Measurements from ENCODE around the gene NME5. TPM values are rescaled to one million over a fixed set of nuclear protein-coding genes. Genes with fewer than 3 reads are reported as not detected.

The NME5 gene
- total RNA-seq (ENCODE audit: unreplicated experiment): 0.82 TPM
- long read RNA-seq: 0 reads

- peak within 1 kb of the TSS; percentile 89 for H3K4me3 Mint-ChIP-seq (ENCODE audit: unreplicated experiment)
- no peak for TF ChIP-seq CTCF (IDR thresholded peaks at IDR 0.05; ENCODE audit: unreplicated experiment)
Measured at GRCh38 chr5:138138949-138139780, at the start of gene NME5. NME5 (minus strand) TSS chr5:138139428; CDS start chr5:138138780, 648 bp downstream.

GRCh38 chr5:138188626-138189025 lies 49.4 kb upstream of the NME5 start:
- Mint-ChIP-seq H3K36me3 (ENCODE audit: low read depth, unreplicated experiment) (peaks cover 39% of the 10 kb centered on the region), H3K4me1 (ENCODE audit: unreplicated experiment) (peaks cover 5% of the 10 kb centered on the region), H3K4me3 (ENCODE audit: unreplicated experiment) (no peak overlapping the region), H3K9me3 (ENCODE audit: unreplicated experiment) (no peaks in the 10 kb centered on the region), H3K27ac (ENCODE audit: unreplicated experiment) (no peak overlapping the region), H3K27me3 (ENCODE audit: unreplicated experiment) (no peaks in the 10 kb centered on the region)
- DNase-seq (ENCODE audit: low spot score): no peak
- TF ChIP-seq CTCF (IDR thresholded peaks at IDR 0.05; ENCODE audit: unreplicated experiment): no peak

More at GRCh38 chr5:138138949-138139780, at the start of gene NME5:
- peaks cover 2% of the 10 kb centered on the region for H3K27me3 Mint-ChIP-seq (ENCODE audit: unreplicated experiment)
- no peak within 1 kb of the TSS for H3K27ac Mint-ChIP-seq (ENCODE audit: unreplicated experiment)
- peak; percentile 62 for DNase-seq (ENCODE audit: low spot score)
- H3K9me3 Mint-ChIP-seq (ENCODE audit: unreplicated experiment): no peaks in the 10 kb centered on the region
- H3K36me3 Mint-ChIP-seq (ENCODE audit: low read depth, unreplicated experiment): no peaks in the 10 kb centered on the region
- no peaks in the 10 kb centered on the region for H3K4me1 Mint-ChIP-seq (ENCODE audit: unreplicated experiment)

- no peak for TF ChIP-seq CTCF (IDR thresholded peaks at IDR 0.05; ENCODE audit: unreplicated experiment)
- DNase-seq (ENCODE audit: low spot score): no peak
- Mint-ChIP-seq H3K27ac (ENCODE audit: unreplicated experiment) (peak overlapping the region; percentile 49), H3K4me1 (ENCODE audit: unreplicated experiment) (peaks cover 5% of the 10 kb centered on the region), H3K9me3 (ENCODE audit: unreplicated experiment) (no peaks in the 10 kb centered on the region), H3K27me3 (ENCODE audit: unreplicated experiment) (no peaks in the 10 kb centered on the region), H3K4me3 (ENCODE audit: unreplicated experiment) (no peak overlapping the region), H3K36me3 (ENCODE audit: low read depth, unreplicated experiment) (peaks cover 41% of the 10 kb centered on the region)
Measured at GRCh38 chr5:138186002-138186447, 46.8 kb upstream of the NME5 start.

GRCh38 chr5:138182808-138183207 lies 43.6 kb upstream of the NME5 start:
- no peak for DNase-seq (ENCODE audit: low spot score)
- Mint-ChIP-seq H3K4me3 (ENCODE audit: unreplicated experiment) (no peak overlapping the region), H3K4me1 (ENCODE audit: unreplicated experiment) (peaks cover 12% of the 10 kb centered on the region), H3K36me3 (ENCODE audit: low read depth, unreplicated experiment) (peaks cover 31% of the 10 kb centered on the region), H3K9me3 (ENCODE audit: unreplicated experiment) (no peaks in the 10 kb centered on the region), H3K27ac (ENCODE audit: unreplicated experiment) (no peak overlapping the region), H3K27me3 (ENCODE audit: unreplicated experiment) (no peaks in the 10 kb centered on the region)
- no peak for TF ChIP-seq CTCF (IDR thresholded peaks at IDR 0.05; ENCODE audit: unreplicated experiment)

- Mint-ChIP-seq H3K27me3 (ENCODE audit: unreplicated experiment) (no peaks in the 10 kb centered on the region), H3K4me3 (ENCODE audit: unreplicated experiment) (peak overlapping the region; percentile 52), H3K9me3 (ENCODE audit: unreplicated experiment) (no peaks in the 10 kb centered on the region), H3K36me3 (ENCODE audit: low read depth, unreplicated experiment) (peaks cover 24% of the 10 kb centered on the region), H3K27ac (ENCODE audit: unreplicated experiment) (no peak overlapping the region), H3K4me1 (ENCODE audit: unreplicated experiment) (peaks cover 8% of the 10 kb centered on the region)
- TF ChIP-seq CTCF (IDR thresholded peaks at IDR 0.05; ENCODE audit: unreplicated experiment): no peak
- no peak for DNase-seq (ENCODE audit: low spot score)
Measured at GRCh38 chr5:138180841-138181240, 41.6 kb upstream of the NME5 start.

Data from endothelial cell (in vitro differentiated cells).